CD4-positive, alpha-beta T cell (primary cell): ENCODE data around the gene EEFSEC. TPM values are rescaled to one million over a fixed set of nuclear protein-coding genes. Genes with fewer than 3 reads are reported as not detected.

Experiments used
- ATAC-seq: fragments of 200-7000 bp; cut with Tn5 transposase; one replicate; pipeline ENCODE4 v1.10.0; 2022; ENCODE audit warnings: mild to moderate bottlenecking; ENCODE audit not compliant: poor library complexity
- CTCF ChIA-PET: fragments of 350-600 bp; sonication (Branson Sonifier 250); formaldehyde crosslinking; loops from one replicate; lab custom pipeline; 2021; ENCODE audit warnings: antibody characterized with exemption, inconsistent platforms; lab: Charles Lee
- POLR2A ChIA-PET: fragments of 350-600 bp; sonication (Branson Sonifier 250); formaldehyde crosslinking; loops from one replicate; lab custom pipeline; 2021; ENCODE audit warnings: antibody characterized with exemption, inconsistent platforms; lab: Charles Lee
- DNase-seq, 14 experiments: peaks; one replicate each; pipeline ENCODE4 v3.0.0-alpha.2; 2013 to 2020; ENCODE audit warnings: mixed read lengths in 2 of 14
- H3K27ac ChIP-seq, 2 donors: one replicate each; pipeline versions ENCODE4 v1.5.1 to v1.7.0; 2013; ENCODE audit warnings: low read length in 2 of 2, low read depth in 1 of 2, mild to moderate bottlenecking in 1 of 2
- H3K27me3 ChIP-seq, 2 experiments: 1 replicate in 1 of 2; 2 replicates in 1 of 2; pipeline versions ENCODE4 v1.6.1 to v1.7.0; 2013; ENCODE audit warnings: low read length in 2 of 2, control low read depth in 1 of 2, mild to moderate bottlenecking in 1 of 2, moderate library complexity in 1 of 2; ENCODE audit not compliant: insufficient read depth in 2 of 2, control insufficient read depth in 1 of 2
- H3K36me3 ChIP-seq: one replicate; pipeline ENCODE4 v1.6.1; 2013; ENCODE audit warnings: low read length, control low read depth; ENCODE audit not compliant: insufficient read depth
- H3K4me1 ChIP-seq: one replicate; pipeline ENCODE4 v1.6.1; 2013; ENCODE audit warnings: low read length, control low read depth; ENCODE audit not compliant: insufficient read depth
- H3K4me3 ChIP-seq: one replicate; pipeline ENCODE4 v1.5.1; 2013; ENCODE audit warnings: mild to moderate bottlenecking, low read length, moderate library complexity
- H3K9me3 ChIP-seq, 2 experiments: 1 replicate in 1 of 2; 2 replicates in 1 of 2; pipeline versions ENCODE4 v1.6.1 to v1.7.0; 2013; ENCODE audit warnings: low read length in 2 of 2, mild to moderate bottlenecking in 2 of 2, control low read depth in 1 of 2, moderate library complexity in 1 of 2; ENCODE audit not compliant: control insufficient read depth in 1 of 2, insufficient read depth in 1 of 2
- H3K27ac Mint-ChIP-seq: one replicate; pipeline ENCODE4 v1.8.0; 2020; ENCODE audit warnings: mixed read lengths
- H3K27me3 Mint-ChIP-seq: one replicate; pipeline ENCODE4 v1.8.0; 2021; ENCODE audit warnings: mixed read lengths
- H3K36me3 Mint-ChIP-seq: one replicate; pipeline ENCODE4 v1.8.0; 2021; ENCODE audit warnings: low read depth, mixed read lengths
- H3K4me1 Mint-ChIP-seq: one replicate; pipeline ENCODE4 v1.8.0; 2021; ENCODE audit warnings: low read depth, mixed read lengths
- H3K4me3 Mint-ChIP-seq: one replicate; pipeline ENCODE4 v1.8.0; 2020; ENCODE audit warnings: mild to moderate bottlenecking, mixed read lengths
- H3K9me3 Mint-ChIP-seq: one replicate; pipeline ENCODE4 v1.8.0; 2020; ENCODE audit warnings: mixed read lengths
- intact Hi-C, 2 experiments: fragments of 100-400 bp; cut with DNase I in 1 of 2; cut with micrococcal nuclease in 1 of 2; formaldehyde crosslinking; loops; one replicate each; pipeline versions ENCODE4 v1.15.1 to v1.9.0; 2023 to 2025; cut with DNase I, micrococcal nuclease
- total RNA-seq, 174 experiments: library from RNA in 2 of 174; stranded (reverse) in 2 of 174; gene quantifications; one replicate each; pipeline ENCODE4 v1.2.3 and lab custom pipeline; 2021 to 2026
- TF ChIP-seq, protein P1 (sequence below): fragments of 200-600 bp; IDR thresholded peaks from one replicate; pipeline ENCODE4 v1.8.0; 2022; ENCODE audit warnings: antibody characterized with exemption, mild to moderate bottlenecking

EEFSEC gene
- total RNA-seq, 2 experiments from 2014 or later: 13.1 to 13.9 TPM

DNA sequence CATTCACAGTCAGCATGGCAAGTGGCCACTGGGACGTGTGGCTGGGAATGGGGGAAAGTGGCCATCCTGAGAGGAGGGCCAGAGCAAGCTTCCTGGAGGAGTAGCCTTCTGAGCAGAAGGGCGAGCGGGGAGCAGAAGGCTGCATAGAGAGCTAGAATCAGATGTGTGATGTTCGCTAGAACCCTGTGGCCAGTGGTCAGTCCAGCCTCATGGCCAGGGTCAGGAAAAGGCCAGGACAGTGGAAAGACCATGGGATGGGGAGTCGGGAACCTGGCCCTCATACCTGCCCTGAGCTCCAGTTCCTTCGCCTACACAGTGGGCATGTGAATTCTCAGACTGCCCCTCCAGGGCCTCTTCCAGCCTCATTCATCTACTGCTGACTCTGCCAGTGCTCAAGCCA, 211.0 kb downstream of the EEFSEC start:
- POLR2A ChIA-PET: interaction anchor here (1.4 kb wide), 1 partner anchor 11 kb away, joined by 3 read pairs; no protein-coding TSS in a partner anchor
- CTCF ChIA-PET: no interaction called here
- H3K27me3 Mint-ChIP-seq: no peaks in the 10 kb centered on the region

DNA sequence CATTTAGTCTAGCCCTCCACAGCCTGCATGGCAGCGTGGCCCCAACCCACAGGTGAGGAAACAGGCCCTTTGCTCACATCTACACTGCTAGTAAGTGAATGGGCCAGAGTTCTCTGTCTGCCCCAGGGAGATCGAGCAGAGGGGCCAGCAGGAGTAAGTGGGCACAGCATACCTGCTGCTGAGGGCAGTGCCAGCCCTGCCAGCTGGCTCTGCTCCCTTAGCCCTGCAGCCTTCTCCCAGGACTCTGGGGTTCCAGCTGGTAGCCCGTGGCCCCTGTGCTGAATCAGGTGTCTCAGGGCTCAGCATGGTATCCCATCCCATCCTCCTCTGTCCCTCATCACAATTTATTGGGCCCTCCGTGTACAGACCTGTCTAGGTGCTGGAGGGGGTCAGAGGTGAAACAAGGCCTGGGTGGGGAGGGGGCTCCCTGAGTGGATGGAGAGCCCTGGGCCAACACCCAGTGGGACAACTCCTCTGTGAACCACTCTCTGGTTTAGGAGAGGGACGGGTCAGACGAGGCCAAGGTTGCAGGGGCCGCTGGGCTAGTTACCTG, 211.6 kb downstream of the EEFSEC start:
- Histone ChIP-seq H3K9me3 (no peaks in the 10 kb centered on the region), H3K36me3 (peaks cover 15% of the 10 kb centered on the region), H3K4me3 (no peak overlapping the region), H3K27ac (no peak overlapping the region), H3K4me1 (no peaks in the 10 kb centered on the region), H3K27me3 (no peaks in the 10 kb centered on the region)
- TF ChIP-seq, protein P1, sequence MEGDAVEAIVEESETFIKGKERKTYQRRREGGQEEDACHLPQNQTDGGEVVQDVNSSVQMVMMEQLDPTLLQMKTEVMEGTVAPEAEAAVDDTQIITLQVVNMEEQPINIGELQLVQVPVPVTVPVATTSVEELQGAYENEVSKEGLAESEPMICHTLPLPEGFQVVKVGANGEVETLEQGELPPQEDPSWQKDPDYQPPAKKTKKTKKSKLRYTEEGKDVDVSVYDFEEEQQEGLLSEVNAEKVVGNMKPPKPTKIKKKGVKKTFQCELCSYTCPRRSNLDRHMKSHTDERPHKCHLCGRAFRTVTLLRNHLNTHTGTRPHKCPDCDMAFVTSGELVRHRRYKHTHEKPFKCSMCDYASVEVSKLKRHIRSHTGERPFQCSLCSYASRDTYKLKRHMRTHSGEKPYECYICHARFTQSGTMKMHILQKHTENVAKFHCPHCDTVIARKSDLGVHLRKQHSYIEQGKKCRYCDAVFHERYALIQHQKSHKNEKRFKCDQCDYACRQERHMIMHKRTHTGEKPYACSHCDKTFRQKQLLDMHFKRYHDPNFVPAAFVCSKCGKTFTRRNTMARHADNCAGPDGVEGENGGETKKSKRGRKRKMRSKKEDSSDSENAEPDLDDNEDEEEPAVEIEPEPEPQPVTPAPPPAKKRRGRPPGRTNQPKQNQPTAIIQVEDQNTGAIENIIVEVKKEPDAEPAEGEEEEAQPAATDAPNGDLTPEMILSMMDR: no peak
- ChIA-PET POLR2A (interaction anchor here (1.4 kb wide), 1 partner anchor 11 kb away, joined by 3 read pairs; no protein-coding TSS in a partner anchor), CTCF (no interaction called here)
- Mint-ChIP-seq H3K4me3 (no peak overlapping the region), H3K27ac (no peak overlapping the region), H3K27me3 (no peaks in the 10 kb centered on the region), H3K4me1 (no peaks in the 10 kb centered on the region), H3K9me3 (no peaks in the 10 kb centered on the region), H3K36me3 (peaks cover 34% of the 10 kb centered on the region)
- intact Hi-C loops: no loop called here
- no peak for ATAC-seq
- no peak for DNase-seq

More for the DNA sequence above, 211.0 kb downstream of the EEFSEC start:
- no peaks in the 10 kb centered on the region for H3K9me3 Mint-ChIP-seq
- no peak overlapping the region for H3K4me3 Mint-ChIP-seq
- Histone ChIP-seq H3K36me3 (peaks cover 18% of the 10 kb centered on the region), H3K27ac (no peak overlapping the region), H3K27me3 (no peaks in the 10 kb centered on the region), H3K4me3 (no peak overlapping the region), H3K4me1 (no peaks in the 10 kb centered on the region), H3K9me3 (no peaks in the 10 kb centered on the region)
- intact Hi-C loops: no loop called here
- TF ChIP-seq, protein P1: no peak
- no peaks in the 10 kb centered on the region for H3K4me1 Mint-ChIP-seq
- ATAC-seq: no peak
- DNase-seq: no peak
- peaks cover 32% of the 10 kb centered on the region for H3K36me3 Mint-ChIP-seq
- H3K27ac Mint-ChIP-seq: no peak overlapping the region

DNA sequence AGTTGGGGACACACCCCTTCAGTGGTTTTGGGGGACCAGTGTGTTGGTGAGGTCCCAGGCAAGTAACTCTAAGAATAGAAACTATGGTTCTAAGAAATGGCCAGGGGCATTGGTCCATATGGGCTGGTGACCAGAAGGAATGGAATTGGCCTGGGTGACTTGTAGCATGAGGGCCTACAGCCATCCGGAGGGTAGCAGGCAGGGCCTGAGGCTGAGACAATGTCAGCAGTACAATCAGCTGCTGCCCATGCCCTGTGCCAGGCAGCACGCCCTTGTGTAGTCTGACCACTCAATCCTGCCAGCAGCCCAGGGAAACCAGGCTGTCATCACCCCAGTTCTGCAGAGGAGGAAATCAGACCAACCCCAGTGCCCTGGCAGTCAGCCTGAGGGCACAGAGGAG, 212.9 kb downstream of the EEFSEC start:
- no peak overlapping the region for H3K4me3 ChIP-seq
- Mint-ChIP-seq H3K4me1 (no peaks in the 10 kb centered on the region), H3K4me3 (no peak overlapping the region), H3K27ac (no peak overlapping the region), H3K9me3 (no peaks in the 10 kb centered on the region), H3K27me3 (no peaks in the 10 kb centered on the region), H3K36me3 (peaks cover 41% of the 10 kb centered on the region)
- DNase-seq (no peak), ATAC-seq (no peak)
- no peaks in the 10 kb centered on the region for H3K27me3 ChIP-seq
- intact Hi-C loops: no loop called here
- H3K9me3 ChIP-seq: no peaks in the 10 kb centered on the region
- no peaks in the 10 kb centered on the region for H3K4me1 ChIP-seq
- POLR2A ChIA-PET: no interaction called here
- CTCF ChIA-PET: no interaction called here
- no peak overlapping the region for H3K27ac ChIP-seq
- TF ChIP-seq, protein P1: no peak
- H3K36me3 ChIP-seq: peaks cover 15% of the 10 kb centered on the region
